GM12878 (cell line): Measurements from ENCODE around the gene CAMTA1. TPM values are rescaled to one million over a fixed set of nuclear protein-coding genes. Genes with fewer than 3 reads are reported as not detected.

Source experiments
- ATAC-seq: fragments of 200-7000 bp; cut with Tn5 transposase; 3 replicates; pipeline ENCODE4 v1.9.1; 2020; ENCODE audit warnings: mild to moderate bottlenecking, moderate library complexity
- BruUV-seq: library from RNA; stranded (reverse); fragments of 400-500 nt; replicated peaks from 2 replicates; lab custom pipeline; 2021; lab: Mats Ljungman, UMichigan
- CTCF ChIA-PET: fragments of 300-600 bp; sonication (Branson Sonifier 250); formaldehyde crosslinking; extraction: SDS; loops from one replicate; lab custom pipeline; 2021; ENCODE audit warnings: inconsistent platforms; lab: Yijun Ruan, JAX
- POLR2A ChIA-PET: fragments of 350-600 bp; formaldehyde crosslinking; extraction: SDS; loops from one replicate; lab custom pipeline; 2021; ENCODE audit warnings: inconsistent platforms; lab: Charles Lee
- RAD21 ChIA-PET: fragments of 300-600 bp; sonication (Branson Sonifier 250); formaldehyde crosslinking; loops from one replicate; lab custom pipeline; 2023; ENCODE audit warnings: antibody characterized with exemption; ENCODE audit not compliant: unreplicated experiment; lab: Charles Lee
- SMC1A ChIA-PET: fragments of 300-600 bp; sonication (Branson Sonifier 250); formaldehyde crosslinking; loops from one replicate; lab custom pipeline; 2023; ENCODE audit not compliant: unreplicated experiment, uncharacterized antibody; lab: Charles Lee
- DNase-seq: peaks from one replicate; pipeline ENCODE4 v3.0.0-alpha.2; 2011; ENCODE audit warnings: low read depth, low spot score
- FAIRE-seq: peaks from 3 replicates; lab custom pipeline; 2011; peaks lifted over from hg19 to GRCh38; lab: Jason Lieb, UNC
- H2AFZ ChIP-seq: 2 replicates; pipeline ENCODE4 v1.6.0; 2011; ENCODE audit warnings: low read depth, low read length, control low read depth; ENCODE audit not compliant: control insufficient read depth
- H3K27ac ChIP-seq: 2 replicates; pipeline ENCODE4 v1.5.1; 2011; ENCODE audit warnings: control low read depth; ENCODE audit not compliant: control insufficient read depth, insufficient read depth
- H3K27me3 ChIP-seq, 2 experiments: replicated peaks in 1 of 2; 2 replicates each; pipeline versions ENCODE4 v1.6.0 to v1.6.1; 2011; ENCODE audit warnings: low read length in 1 of 2; ENCODE audit not compliant: control insufficient read depth in 2 of 2, insufficient read depth in 2 of 2
- H3K36me3 ChIP-seq, 2 experiments: 2 replicates each; pipeline ENCODE4 v1.5.1; 2011; ENCODE audit warnings: low read length in 1 of 2; ENCODE audit not compliant: control insufficient read depth in 2 of 2, insufficient read depth in 2 of 2
- H3K4me1 ChIP-seq: 2 replicates; pipeline ENCODE4 v1.6.1; 2011; ENCODE audit warnings: mild to moderate bottlenecking, low read length, moderate library complexity, mixed read lengths; ENCODE audit not compliant: control insufficient read depth, insufficient read depth
- H3K4me2 ChIP-seq: 2 replicates; pipeline ENCODE4 v1.6.0; 2011; ENCODE audit warnings: control low read depth; ENCODE audit not compliant: control insufficient read depth, insufficient read depth
- H3K4me3 ChIP-seq: fragments of 200-600 bp; sonication (generic); 2 replicates; pipeline ENCODE4 v1.5.1; 2016
- H3K79me2 ChIP-seq: 2 replicates; pipeline ENCODE4 v1.6.0; 2011; ENCODE audit warnings: low read length; ENCODE audit not compliant: control insufficient read depth, insufficient read depth
- H3K9ac ChIP-seq: 2 replicates; pipeline ENCODE4 v1.8.0; 2011; ENCODE audit warnings: low read length, control low read depth, mixed read lengths; ENCODE audit not compliant: control insufficient read depth, insufficient read depth
- H3K9me3 ChIP-seq: replicated peaks from 3 replicates; pipeline ENCODE4 v1.5.1; 2011; ENCODE audit warnings: mild to moderate bottlenecking, low read length; ENCODE audit not compliant: control insufficient read depth, insufficient read depth
- H4K20me1 ChIP-seq: 2 replicates; pipeline ENCODE4 v1.6.0; 2011; ENCODE audit not compliant: control insufficient read depth, insufficient read depth
- BCLAF1 ChIP-seq: fragments of 450-650 bp; IDR thresholded peaks from 2 replicates; pipeline ENCODE4 v1.6.1; 2017; ENCODE audit warnings: antibody characterized with exemption, mild to moderate bottlenecking, moderate library complexity
- PAX8 ChIP-seq: fragments of 450-650 bp; IDR thresholded peaks from 2 replicates; pipeline ENCODE4 v1.6.1; 2017; ENCODE audit warnings: mild to moderate bottlenecking, moderate library complexity
- PML ChIP-seq: IDR thresholded peaks from 2 replicates; pipeline ENCODE4 v1.6.1; 2012; ENCODE audit warnings: low read length, inconsistent platforms
- SIX5 ChIP-seq: IDR thresholded peaks from 2 replicates; pipeline ENCODE4 v1.6.1; 2011; ENCODE audit warnings: mild to moderate bottlenecking, low read depth, low read length, moderate library complexity; ENCODE audit not compliant: severe bottlenecking
- SMAD1 ChIP-seq: fragments of 450-650 bp; IDR thresholded peaks from 2 replicates; pipeline ENCODE4 v1.6.1; 2018; ENCODE audit warnings: mild to moderate bottlenecking, low read depth; ENCODE audit not compliant: partially characterized antibody
- ZNF217 ChIP-seq: fragments of 450-650 bp; IDR thresholded peaks from 2 replicates; pipeline ENCODE4 v1.6.1; 2017; ENCODE audit warnings: antibody characterized with exemption, mild to moderate bottlenecking
- WGBS: methylation state at CpG from one replicate; pipeline ENCODE4 v1.1.6; 2016; ENCODE audit warnings: low lambda C conversion rate; ENCODE audit not compliant: insufficient replicate concordance, insufficient coverage; ENCODE audit errors: missing lambda C conversion rate; 5-methylcytosine and 5-hydroxymethylcytosine counted together
- in situ Hi-C: fragments of 300-500 bp; cut with MboI; formaldehyde crosslinking; loops from 9 replicates; pipeline ENCODE4 v1.14.3; 2018; ENCODE audit warnings: mixed read lengths
- intact Hi-C: fragments of 100-400 bp; cut with micrococcal nuclease; formaldehyde crosslinking; loops from one replicate; pipeline ENCODE4 v1.14.2; 2022; ENCODE audit not compliant: unreplicated experiment
- polyA plus RNA-seq, 11 experiments: library from polyadenylated mRNA; depleted of rRNA in 4 of 11; unstranded in 6 of 11; stranded (reverse) in 5 of 11; fragments of >200 nt; fragmentation: Nextera tagmentation in 4 of 11; fragmentation: Illumina TruSeq in 1 of 11; extraction: Ambion mirVana in 4 of 11; extraction: Trizol in 1 of 11; gene quantifications; 1 replicate in 1 of 11; 2 replicates in 10 of 11; pipeline versions ENCODE4 v1.2.1 to v1.2.3, GENCODE V29; 2011 to 2016; ENCODE audit warnings: inconsistent platforms in 2 of 11, missing spikeins in 2 of 11, low read depth in 1 of 11
- total RNA-seq, 4 experiments: library from RNA; depleted of rRNA in 3 of 4; stranded (reverse); fragments of >200 nt in 3 of 4; fragmentation: Illumina TruSeq in 1 of 4; extraction: Trizol in 1 of 4; gene quantifications; 2 replicates each; pipeline versions ENCODE4 v1.2.1 to v1.2.3, GENCODE V29; 2013 to 2021
- TF ChIP-seq, protein P1 (sequence below): fragments of 450-650 bp; IDR thresholded peaks from 2 replicates; pipeline ENCODE4 v1.6.1; 2016; ENCODE audit warnings: mild to moderate bottlenecking, moderate library complexity, borderline replicate concordance

Gene CAMTA1
- total and polyA plus RNA-seq, 10 of the 15 experiments (the other 5 are each of a cell fraction or from before 2014, with no cell fraction given): 37.7 to 148 (median 76.4) TPM

DNA sequence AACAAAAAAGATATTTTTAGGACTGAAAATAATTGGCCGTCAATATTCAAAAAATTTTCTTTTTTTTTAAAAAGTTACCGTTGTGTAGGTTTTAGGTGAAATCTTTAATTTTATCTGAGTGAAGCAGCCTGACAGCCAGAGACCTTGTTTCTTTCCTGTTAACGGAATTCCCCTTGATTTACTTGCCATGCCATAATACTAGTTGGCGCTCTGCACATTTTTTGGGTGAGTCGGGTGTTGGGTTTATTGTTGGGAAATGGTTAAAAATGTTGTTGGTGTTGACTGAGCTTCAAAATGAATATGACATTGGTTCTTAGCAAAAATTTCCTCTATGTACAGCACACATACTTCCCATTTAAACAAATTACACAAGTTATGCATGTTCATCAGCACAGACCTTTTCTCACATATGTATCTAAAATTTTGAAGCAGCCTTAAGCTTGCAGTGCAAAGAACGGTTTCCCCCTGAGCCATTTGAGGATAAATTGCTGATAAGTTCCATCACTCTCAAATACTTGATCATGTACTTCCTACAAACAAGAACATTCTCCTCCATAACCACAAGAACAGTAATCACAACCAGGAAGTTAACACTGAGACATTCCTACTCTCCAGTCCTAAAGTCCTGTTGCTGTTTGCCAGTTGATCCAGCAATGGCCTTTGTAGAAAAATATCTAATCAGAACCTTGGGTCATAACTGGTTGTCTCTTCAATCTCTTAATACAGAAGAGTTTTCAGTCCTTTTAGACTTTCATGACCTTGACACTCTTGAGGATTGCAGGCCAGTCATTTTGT lies 34.2 kb downstream of the CAMTA1 start:
- H3K27me3 ChIP-seq: no peaks in the 10 kb centered on the region
- ChIA-PET POLR2A (interaction anchor here (0.5 to 2.3 kb wide), 3 partner anchors 13 to 34 kb away, joined by 3 to 10 read pairs (median 4); partner anchors contain the start of gene CAMTA1), CTCF (interaction anchor here (0.8 to 3.5 kb wide), 4 partner anchors 13 to 70 kb away, joined by 3 to 15 read pairs (median 8); no protein-coding TSS in a partner anchor), RAD21 (interaction anchor here (0.8 to 1.3 kb wide), 3 partner anchors 15 to 35 kb away, joined by 3 to 5 read pairs (median 3); no protein-coding TSS in a partner anchor), SMC1A (interaction anchor here (1.2 to 5.7 kb wide), 4 partner anchors 13 to 63 kb away, joined by 3 to 45 read pairs (median 3); no protein-coding TSS in a partner anchor)
- no peak overlapping the region for H3K9ac ChIP-seq
- TF ChIP-seq SIX5 (no peak), PML (no peak), SMAD1 (no peak), PAX8 (no peak), ZNF217 (no peak), BCLAF1 (no peak)
- TF ChIP-seq, protein P1, sequence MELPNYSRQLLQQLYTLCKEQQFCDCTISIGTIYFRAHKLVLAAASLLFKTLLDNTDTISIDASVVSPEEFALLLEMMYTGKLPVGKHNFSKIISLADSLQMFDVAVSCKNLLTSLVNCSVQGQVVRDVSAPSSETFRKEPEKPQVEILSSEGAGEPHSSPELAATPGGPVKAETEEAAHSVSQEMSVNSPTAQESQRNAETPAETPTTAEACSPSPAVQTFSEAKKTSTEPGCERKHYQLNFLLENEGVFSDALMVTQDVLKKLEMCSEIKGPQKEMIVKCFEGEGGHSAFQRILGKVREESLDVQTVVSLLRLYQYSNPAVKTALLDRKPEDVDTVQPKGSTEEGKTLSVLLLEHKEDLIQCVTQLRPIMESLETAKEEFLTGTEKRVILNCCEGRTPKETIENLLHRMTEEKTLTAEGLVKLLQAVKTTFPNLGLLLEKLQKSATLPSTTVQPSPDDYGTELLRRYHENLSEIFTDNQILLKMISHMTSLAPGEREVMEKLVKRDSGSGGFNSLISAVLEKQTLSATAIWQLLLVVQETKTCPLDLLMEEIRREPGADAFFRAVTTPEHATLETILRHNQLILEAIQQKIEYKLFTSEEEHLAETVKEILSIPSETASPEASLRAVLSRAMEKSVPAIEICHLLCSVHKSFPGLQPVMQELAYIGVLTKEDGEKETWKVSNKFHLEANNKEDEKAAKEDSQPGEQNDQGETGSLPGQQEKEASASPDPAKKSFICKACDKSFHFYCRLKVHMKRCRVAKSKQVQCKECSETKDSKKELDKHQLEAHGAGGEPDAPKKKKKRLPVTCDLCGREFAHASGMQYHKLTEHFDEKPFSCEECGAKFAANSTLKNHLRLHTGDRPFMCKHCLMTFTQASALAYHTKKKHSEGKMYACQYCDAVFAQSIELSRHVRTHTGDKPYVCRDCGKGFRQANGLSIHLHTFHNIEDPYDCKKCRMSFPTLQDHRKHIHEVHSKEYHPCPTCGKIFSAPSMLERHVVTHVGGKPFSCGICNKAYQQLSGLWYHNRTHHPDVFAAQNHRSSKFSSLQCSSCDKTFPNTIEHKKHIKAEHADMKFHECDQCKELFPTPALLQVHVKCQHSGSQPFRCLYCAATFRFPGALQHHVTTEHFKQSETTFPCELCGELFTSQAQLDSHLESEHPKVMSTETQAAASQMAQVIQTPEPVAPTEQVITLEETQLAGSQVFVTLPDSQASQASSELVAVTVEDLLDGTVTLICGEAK: no peak
- in situ Hi-C loops: no loop called here
- H3K36me3 ChIP-seq: no peaks in the 10 kb centered on the region; a peak in 1 of 4 replicates
- H4K20me1 ChIP-seq: no peaks in the 10 kb centered on the region
- no peaks in the 10 kb centered on the region for H3K9me3 ChIP-seq
- no peak overlapping the region; the same call in 1 of the 2 replicates for H2AFZ ChIP-seq
- no TSS peak for BruUV-seq
- H3K4me1 ChIP-seq: peaks cover 21% of the 10 kb centered on the region
- no peak for DNase-seq
- no peak overlapping the region for H3K4me3 ChIP-seq
- 0 out of 2 replicates have a peak overlapping the region, but pooled peaks have one; percentile 22 for H3K4me2 ChIP-seq
- no peak for FAIRE-seq
- ATAC-seq: no peak
- H3K79me2 ChIP-seq: peaks cover 42% of the 10 kb centered on the region
- peak overlapping the region; percentile 15; the same call in 1 of the 2 replicates for H3K27ac ChIP-seq
- intact Hi-C loops: no loop called here
- WGBS: 90% methylated on average over 6 of the region's 6 CpGs
